ACC112 (cell line): Measurements from ENCODE around the gene OR52W1.

ENCODE experiments used
- H2AFZ ChIP-seq: fragments of 200-600 bp; sonication (generic); one replicate; pipeline ENCODE4 v1.6.0; 2017; ENCODE audit warnings: antibody characterized with exemption, low read length; ENCODE audit not compliant: unreplicated experiment
- H3K27ac ChIP-seq: fragments of 200-600 bp; sonication (generic); 2 replicates; pipeline ENCODE4 v1.5.1; 2014; ENCODE audit warnings: low read depth, mild to moderate bottlenecking, antibody characterized with exemption, low read length, moderate library complexity
- H3K27me3 ChIP-seq: fragments of 200-600 bp; sonication (generic); 2 replicates; pipeline ENCODE4 v1.6.1; 2014; ENCODE audit warnings: mild to moderate bottlenecking, antibody characterized with exemption, low read length, moderate library complexity, mixed read lengths; ENCODE audit not compliant: insufficient read depth
- H3K36me3 ChIP-seq: fragments of 200-600 bp; sonication (generic); 2 replicates; pipeline ENCODE4 v1.6.1; 2016; ENCODE audit warnings: mild to moderate bottlenecking, antibody characterized with exemption, low read length, moderate library complexity, mixed read lengths; ENCODE audit not compliant: insufficient read depth
- H3K4me1 ChIP-seq: fragments of 200-600 bp; sonication (generic); one replicate; pipeline ENCODE4 v1.6.1; 2016; ENCODE audit warnings: low read length, mixed read lengths; ENCODE audit not compliant: insufficient read depth, unreplicated experiment, control insufficient read depth
- H3K4me3 ChIP-seq: fragments of 200-600 bp; sonication (generic); 2 replicates; pipeline ENCODE4 v1.5.1; 2014; ENCODE audit warnings: mild to moderate bottlenecking, low read depth, low read length
- H3K79me2 ChIP-seq: fragments of 200-600 bp; sonication (generic); one replicate; pipeline ENCODE4 v1.6.0; 2016; ENCODE audit warnings: low read length; ENCODE audit not compliant: control insufficient read depth, unreplicated experiment, insufficient read depth

OR52W1 gene

GRCh38 chr11:6199174-6199810, at the start of gene OR52W1:
TSS of gene OR52W1 (plus strand) at chr11:6199224. CDS start at chr11:6199224, 0 bp downstream.
- Histone ChIP-seq H3K36me3 (no peaks in the 10 kb centered on the region), H2AFZ (no peak within 1 kb of the TSS), H3K79me2 (no peaks in the 10 kb centered on the region), H3K27ac (no peak within 1 kb of the TSS), H3K4me1 (no peaks in the 10 kb centered on the region), H3K4me3 (no peak within 1 kb of the TSS), H3K27me3 (peaks cover 6% of the 10 kb centered on the region; the same call in 1 of the 2 replicates)

- Histone ChIP-seq H3K79me2 (no peaks in the 10 kb centered on the region), H3K36me3 (no peaks in the 10 kb centered on the region), H3K27me3 (no peaks in the 10 kb centered on the region), H3K4me1 (no peaks in the 10 kb centered on the region), H3K4me3 (no peak overlapping the region), H3K27ac (no peak overlapping the region), H2AFZ (no peak overlapping the region)
Observed at GRCh38 chr11:6151117-6151516, 47.9 kb upstream of the OR52W1 start.

GRCh38 chr11:6152126-6152525, 46.9 kb upstream of the OR52W1 start:
- Histone ChIP-seq H3K36me3 (no peaks in the 10 kb centered on the region), H3K27me3 (no peaks in the 10 kb centered on the region), H3K27ac (no peak overlapping the region), H2AFZ (no peak overlapping the region), H3K79me2 (no peaks in the 10 kb centered on the region), H3K4me1 (no peaks in the 10 kb centered on the region), H3K4me3 (no peak overlapping the region)

GRCh38 chr11:6156628-6157359, 42.2 kb upstream of the OR52W1 start:
- Histone ChIP-seq H3K79me2 (no peaks in the 10 kb centered on the region), H3K36me3 (no peaks in the 10 kb centered on the region), H2AFZ (no peak overlapping the region), H3K4me3 (no peak overlapping the region), H3K27ac (no peak overlapping the region), H3K4me1 (no peaks in the 10 kb centered on the region), H3K27me3 (no peaks in the 10 kb centered on the region; the same call in 1 of the 2 replicates)

- no peaks in the 10 kb centered on the region for H3K36me3 ChIP-seq
- no peaks in the 10 kb centered on the region for H3K4me1 ChIP-seq
- H3K4me3 ChIP-seq = no peak within 1 kb of the TSS
- peaks cover 46% of the 10 kb centered on the region for H3K27me3 ChIP-seq
- H3K27ac ChIP-seq = no peak within 1 kb of the TSS
- H3K79me2 ChIP-seq = no peaks in the 10 kb centered on the region
- H2AFZ ChIP-seq = no peak within 1 kb of the TSS
Observed at GRCh38 chr11:6170226-6170625, 28.8 kb upstream of the OR52W1 start, which contains the start of gene OR52B2. TSS of gene OR52B2 (minus strand) at chr11:6170326. CDS start at chr11:6170326, 0 bp downstream.

GRCh38 chr11:6175440-6175839, 23.6 kb upstream of the OR52W1 start:
- peaks cover 41% of the 10 kb centered on the region for H3K27me3 ChIP-seq
- H3K4me1 ChIP-seq = no peaks in the 10 kb centered on the region
- H2AFZ ChIP-seq = no peak overlapping the region
- no peak overlapping the region for H3K4me3 ChIP-seq
- H3K36me3 ChIP-seq = no peaks in the 10 kb centered on the region
- H3K79me2 ChIP-seq = no peaks in the 10 kb centered on the region
- H3K27ac ChIP-seq = no peak overlapping the region

- H2AFZ ChIP-seq = no peak overlapping the region
- peaks cover 16% of the 10 kb centered on the region; the same call in 1 of the 2 replicates for H3K27me3 ChIP-seq
- no peaks in the 10 kb centered on the region for H3K4me1 ChIP-seq
- no peaks in the 10 kb centered on the region for H3K79me2 ChIP-seq
- H3K36me3 ChIP-seq = no peaks in the 10 kb centered on the region
- H3K4me3 ChIP-seq = no peak overlapping the region
- H3K27ac ChIP-seq = no peak overlapping the region
Observed at GRCh38 chr11:6191742-6192141, 7.3 kb upstream of the OR52W1 start.

- H3K27ac ChIP-seq = no peak overlapping the region
Observed at GRCh38 chr11:6194065-6194581, 4.9 kb upstream of the OR52W1 start.

GRCh38 chr11:6196396-6196795, 2.6 kb upstream of the OR52W1 start:
- Histone ChIP-seq H3K4me1 (no peaks in the 10 kb centered on the region), H3K36me3 (no peaks in the 10 kb centered on the region), H3K27ac (no peak overlapping the region), H3K79me2 (no peaks in the 10 kb centered on the region), H2AFZ (no peak overlapping the region), H3K27me3 (peaks cover 16% of the 10 kb centered on the region; the same call in 1 of the 2 replicates), H3K4me3 (no peak overlapping the region)

More at GRCh38 chr11:6194065-6194581, 4.9 kb upstream of the OR52W1 start:
- no peak overlapping the region for H3K4me3 ChIP-seq
- no peaks in the 10 kb centered on the region for H3K36me3 ChIP-seq
- no peaks in the 10 kb centered on the region for H3K79me2 ChIP-seq
- H3K4me1 ChIP-seq = no peaks in the 10 kb centered on the region
- peaks cover 16% of the 10 kb centered on the region; the same call in 1 of the 2 replicates for H3K27me3 ChIP-seq
- H2AFZ ChIP-seq = no peak overlapping the region

- H3K27me3 ChIP-seq = peaks cover 16% of the 10 kb centered on the region; the same call in 1 of the 2 replicates
- H3K4me3 ChIP-seq = no peak overlapping the region
- H3K27ac ChIP-seq = no peak overlapping the region
- no peaks in the 10 kb centered on the region for H3K36me3 ChIP-seq
- no peaks in the 10 kb centered on the region for H3K4me1 ChIP-seq
- H3K79me2 ChIP-seq = no peaks in the 10 kb centered on the region
- no peak overlapping the region for H2AFZ ChIP-seq
Observed at GRCh38 chr11:6197466-6198200, 1.4 kb upstream of the OR52W1 start.
